Daoy (cell line): Measurements from ENCODE around the gene ST3GAL2. TPM values are rescaled to one million over a fixed set of nuclear protein-coding genes. Genes with fewer than 3 reads are reported as not detected.
"Not testable (repeated sequence)": the region's sequence is repeated elsewhere in the genome, so short reads cannot be mapped to it uniquely, and the experiment has no call there.

Experiments used
- DNase-seq: peaks from one replicate; pipeline ENCODE4 v3.0.0-alpha.2; 2015; ENCODE audit warnings: low read depth
- total RNA-seq: library from RNA; depleted of rRNA; stranded (reverse); fragments of >200 nt; shearing (Covaris generic); gene quantifications from 2 replicates; pipeline ENCODE4 v1.2.3, GENCODE V29; 2014

Gene ST3GAL2
- total RNA-seq, 1 experiment from 2014 or later, result 22.1 TPM

- DNase-seq, result no peak
Observed at GRCh38 chr16:70467608-70468007, 28.7 kb upstream of the ST3GAL2 start.

GRCh38 chr16:70467113-70467512, 28.2 kb upstream of the ST3GAL2 start:
- no peak for DNase-seq

- DNase-seq, result no peak
Observed at GRCh38 chr16:70466805-70467076, 27.8 kb upstream of the ST3GAL2 start.

- DNase-seq, result no peak
Observed at GRCh38 chr16:70465999-70466804, 27.3 kb upstream of the ST3GAL2 start.

GRCh38 chr16:70463235-70463634, 24.3 kb upstream of the ST3GAL2 start:
- no peak for DNase-seq

- DNase-seq, result peak; percentile 61
Observed at GRCh38 chr16:70460737-70461261, 21.9 kb upstream of the ST3GAL2 start.

GRCh38 chr16:70457446-70458166, 18.7 kb upstream of the ST3GAL2 start:
- no peak for DNase-seq

GRCh38 chr16:70455910-70456309, 17.0 kb upstream of the ST3GAL2 start:
- DNase-seq, result no peak

GRCh38 chr16:70454222-70455034, 15.5 kb upstream of the ST3GAL2 start, which contains the start of gene FCSK:
TSS of gene FCSK (plus strand) at chr16:70454595. CDS start at chr16:70463191, 8,596 bp downstream.
- DNase-seq, result peak; percentile 61

GRCh38 chr16:70453892-70454221, 15.0 kb upstream of the ST3GAL2 start:
- DNase-seq, result peak; percentile 28

- no peak for DNase-seq
Observed at GRCh38 chr16:70453117-70453891, 14.4 kb upstream of the ST3GAL2 start.

GRCh38 chr16:70451004-70451340, 12.1 kb upstream of the ST3GAL2 start:
- not testable (repeated sequence) for DNase-seq

GRCh38 chr16:70450142-70451003, 11.5 kb upstream of the ST3GAL2 start:
- not testable (repeated sequence) for DNase-seq

- no peak for DNase-seq
Observed at GRCh38 chr16:70448075-70448474, 9.2 kb upstream of the ST3GAL2 start.

- DNase-seq, result no peak
Observed at GRCh38 chr16:70444249-70445063, 5.6 kb upstream of the ST3GAL2 start.

- DNase-seq, result no peak
Observed at GRCh38 chr16:70442344-70442743, 3.4 kb upstream of the ST3GAL2 start.

- no peak for DNase-seq
Observed at GRCh38 chr16:70441406-70441990, 2.6 kb upstream of the ST3GAL2 start.

GRCh38 chr16:70440009-70440692, 1.3 kb upstream of the ST3GAL2 start:
- DNase-seq, result no peak

GRCh38 chr16:70438585-70438968, 323 bp downstream of the ST3GAL2 start:
- DNase-seq, result no peak
